Caco-2 (cell line): Measurements from ENCODE around the gene APOD. TPM values are rescaled to one million over a fixed set of nuclear protein-coding genes. Genes with fewer than 3 reads are reported as not detected.

ENCODE experiments used
- BruUV-seq: library from RNA; stranded (reverse); fragments of 400-500 nt; replicated peaks from 2 replicates; lab custom pipeline; 2021; lab: Mats Ljungman, UMichigan
- CTCF ChIA-PET: fragments of 300-600 bp; sonication (Branson Sonifier 250); formaldehyde crosslinking; loops from one replicate; lab custom pipeline; 2022; ENCODE audit warnings: antibody characterized with exemption; lab: Charles Lee
- POLR2A ChIA-PET: fragments of 300-600 bp; sonication (Branson Sonifier 250); formaldehyde crosslinking; loops from one replicate; lab custom pipeline; 2022; ENCODE audit warnings: antibody characterized with exemption; lab: Charles Lee
- DNase-seq, 2 experiments: peaks; one replicate each; pipeline versions ENCODE4 v3.0.0 to v3.0.0-alpha.2; 2020 to 2022
- H3K27me3 ChIP-seq: replicated peaks from 2 replicates; pipeline ENCODE4 v1.6.0; 2011; ENCODE audit warnings: low read length; ENCODE audit not compliant: control insufficient read depth, insufficient read depth
- H3K36me3 ChIP-seq: 2 replicates; pipeline ENCODE4 v1.5.1; 2011; ENCODE audit warnings: low read length; ENCODE audit not compliant: control insufficient read depth, insufficient read depth
- H3K4me1 ChIP-seq: fragments of 250-450 bp; sonication (Bioruptor Pico); 2 replicates; pipeline ENCODE4 v1.5.1; 2020; ENCODE audit warnings: mild to moderate bottlenecking
- H3K4me3 ChIP-seq: 2 replicates; pipeline ENCODE4 v1.5.1; 2011; ENCODE audit warnings: low read depth, mild to moderate bottlenecking, control low read depth, low read length
- H3K9me3 ChIP-seq: fragments of 250-450 bp; sonication (Bioruptor Pico); 2 replicates; pipeline ENCODE4 v1.5.1; 2020; ENCODE audit warnings: mild to moderate bottlenecking, moderate library complexity
- H3K27ac Mint-ChIP-seq: one replicate; pipeline ENCODE4 v1.8.0; 2022; ENCODE audit warnings: mixed read lengths; ENCODE audit not compliant: unreplicated experiment
- H3K27me3 Mint-ChIP-seq: one replicate; pipeline ENCODE4 v1.8.0; 2022; ENCODE audit warnings: mixed read lengths; ENCODE audit not compliant: insufficient read depth, unreplicated experiment
- H3K36me3 Mint-ChIP-seq: one replicate; pipeline ENCODE4 v1.8.0; 2022; ENCODE audit warnings: mild to moderate bottlenecking, mixed read lengths; ENCODE audit not compliant: insufficient read depth, unreplicated experiment
- H3K4me1 Mint-ChIP-seq: one replicate; pipeline ENCODE4 v1.8.0; 2022; ENCODE audit warnings: low read depth, mixed read lengths; ENCODE audit not compliant: unreplicated experiment
- H3K4me3 Mint-ChIP-seq: one replicate; pipeline ENCODE4 v1.8.0; 2022; ENCODE audit warnings: mild to moderate bottlenecking, moderate library complexity, mixed read lengths; ENCODE audit not compliant: unreplicated experiment
- H3K9me3 Mint-ChIP-seq: one replicate; pipeline ENCODE4 v1.8.0; 2022; ENCODE audit warnings: mixed read lengths; ENCODE audit not compliant: unreplicated experiment
- CTCF ChIP-seq, 2 experiments: fragments of 200-600 bp in 1 of 2; IDR thresholded peaks; 1 replicate in 1 of 2; 2 replicates in 1 of 2; pipeline versions ENCODE4 v1.5.1 to v1.8.0; 2011 to 2022; ENCODE audit warnings: antibody characterized with exemption in 1 of 2, control low read depth in 1 of 2, inconsistent platforms in 1 of 2, low read depth in 1 of 2, low read length in 1 of 2, mild to moderate bottlenecking in 1 of 2, moderate library complexity in 1 of 2; ENCODE audit not compliant: insufficient read depth in 1 of 2, severe bottlenecking in 1 of 2, unreplicated experiment in 1 of 2
- intact Hi-C: fragments of 100-400 bp; cut with micrococcal nuclease; formaldehyde crosslinking; loops from one replicate; pipeline ENCODE4 v1.10.0; 2022; ENCODE audit not compliant: unreplicated experiment
- total RNA-seq: library from RNA; stranded (reverse); gene quantifications from 2 replicates; pipeline ENCODE4 v1.2.3, GENCODE V29; 2022

The APOD gene
- total RNA-seq, 1 experiment from 2014 or later, result 101 TPM

GRCh38 chr3:195555110-195555509 lies 28.6 kb downstream of the APOD start:
- Mint-ChIP-seq H3K27me3 (no peaks in the 10 kb centered on the region), H3K4me1 (peaks cover 39% of the 10 kb centered on the region), H3K36me3 (peaks cover 14% of the 10 kb centered on the region), H3K4me3 (no peak overlapping the region), H3K9me3 (peaks cover 9% of the 10 kb centered on the region), H3K27ac (no peak overlapping the region)
- intact Hi-C loops, result no loop called here
- H3K9me3 ChIP-seq, result no peaks in the 10 kb centered on the region
- CTCF ChIA-PET, result no interaction called here
- H3K4me3 ChIP-seq, result no peak overlapping the region
- H3K36me3 ChIP-seq, result no peaks in the 10 kb centered on the region
- H3K27me3 ChIP-seq, result no peaks in the 10 kb centered on the region
- no peak for TF ChIP-seq CTCF (IDR thresholded peaks at IDR 0.05; ENCODE audit: insufficient read depth in 1 of 2, low read depth in 1 of 2, low read length in 1 of 2, severe bottlenecking in 1 of 2, unreplicated experiment in 1 of 2)
- no peak for DNase-seq
- POLR2A ChIA-PET, result no interaction called here
- no TSS peak for BruUV-seq
- H3K4me1 ChIP-seq, result peaks cover 49% of the 10 kb centered on the region

GRCh38 chr3:195554458-195554857 lies 29.3 kb downstream of the APOD start:
- Histone ChIP-seq H3K4me1 (peaks cover 49% of the 10 kb centered on the region), H3K27me3 (no peaks in the 10 kb centered on the region), H3K9me3 (no peaks in the 10 kb centered on the region), H3K4me3 (no peak overlapping the region), H3K36me3 (no peaks in the 10 kb centered on the region)
- TF ChIP-seq CTCF (IDR thresholded peaks at IDR 0.05; ENCODE audit: insufficient read depth in 1 of 2, low read depth in 1 of 2, low read length in 1 of 2, severe bottlenecking in 1 of 2, unreplicated experiment in 1 of 2), result no peak
- peaks cover 43% of the 10 kb centered on the region for H3K4me1 Mint-ChIP-seq
- H3K27ac Mint-ChIP-seq, result no peak overlapping the region
- ChIA-PET CTCF (no interaction called here), POLR2A (no interaction called here)
- DNase-seq, result no peak
- intact Hi-C loops, result no loop called here
- H3K36me3 Mint-ChIP-seq, result peaks cover 14% of the 10 kb centered on the region
- peaks cover 9% of the 10 kb centered on the region for H3K9me3 Mint-ChIP-seq
- no peaks in the 10 kb centered on the region for H3K27me3 Mint-ChIP-seq
- H3K4me3 Mint-ChIP-seq, result no peak overlapping the region
- BruUV-seq, result no TSS peak

GRCh38 chr3:195553268-195553667 lies 30.5 kb downstream of the APOD start:
- H3K27ac Mint-ChIP-seq, result peak overlapping the region; percentile 54
- H3K4me1 Mint-ChIP-seq, result peaks cover 50% of the 10 kb centered on the region
- no peak overlapping the region for H3K4me3 Mint-ChIP-seq
- H3K27me3 ChIP-seq, result no peaks in the 10 kb centered on the region
- CTCF ChIA-PET, result no interaction called here
- peaks cover 9% of the 10 kb centered on the region for H3K9me3 Mint-ChIP-seq
- no peak for DNase-seq
- no TSS peak for BruUV-seq
- peaks cover 20% of the 10 kb centered on the region for H3K36me3 Mint-ChIP-seq
- intact Hi-C loops, result no loop called here
- H3K4me3 ChIP-seq, result no peak overlapping the region
- TF ChIP-seq CTCF (IDR thresholded peaks at IDR 0.05; ENCODE audit: insufficient read depth in 1 of 2, low read depth in 1 of 2, low read length in 1 of 2, severe bottlenecking in 1 of 2, unreplicated experiment in 1 of 2), result no peak
- H3K36me3 ChIP-seq, result no peaks in the 10 kb centered on the region
- H3K4me1 ChIP-seq, result peaks cover 48% of the 10 kb centered on the region
- H3K27me3 Mint-ChIP-seq, result no peaks in the 10 kb centered on the region
- H3K9me3 ChIP-seq, result no peaks in the 10 kb centered on the region
- POLR2A ChIA-PET, result interaction anchor here (1.2 kb wide), 1 partner anchor 10 kb away, joined by 6 read pairs; the partner anchor contains the start of gene PPP1R2
